G401.6 (cell line): ENCODE results near the gene WSB2.
"Not testable (repeated sequence)": the region's sequence is repeated elsewhere in the genome, so short reads cannot be mapped to it uniquely, and the experiment has no call there.

ENCODE experiments used
- FAIRE-seq: peaks from 2 replicates; lab custom pipeline; 2012; peaks lifted over from hg19 to GRCh38; lab: Jason Lieb, UNC

WSB2 gene

DNA sequence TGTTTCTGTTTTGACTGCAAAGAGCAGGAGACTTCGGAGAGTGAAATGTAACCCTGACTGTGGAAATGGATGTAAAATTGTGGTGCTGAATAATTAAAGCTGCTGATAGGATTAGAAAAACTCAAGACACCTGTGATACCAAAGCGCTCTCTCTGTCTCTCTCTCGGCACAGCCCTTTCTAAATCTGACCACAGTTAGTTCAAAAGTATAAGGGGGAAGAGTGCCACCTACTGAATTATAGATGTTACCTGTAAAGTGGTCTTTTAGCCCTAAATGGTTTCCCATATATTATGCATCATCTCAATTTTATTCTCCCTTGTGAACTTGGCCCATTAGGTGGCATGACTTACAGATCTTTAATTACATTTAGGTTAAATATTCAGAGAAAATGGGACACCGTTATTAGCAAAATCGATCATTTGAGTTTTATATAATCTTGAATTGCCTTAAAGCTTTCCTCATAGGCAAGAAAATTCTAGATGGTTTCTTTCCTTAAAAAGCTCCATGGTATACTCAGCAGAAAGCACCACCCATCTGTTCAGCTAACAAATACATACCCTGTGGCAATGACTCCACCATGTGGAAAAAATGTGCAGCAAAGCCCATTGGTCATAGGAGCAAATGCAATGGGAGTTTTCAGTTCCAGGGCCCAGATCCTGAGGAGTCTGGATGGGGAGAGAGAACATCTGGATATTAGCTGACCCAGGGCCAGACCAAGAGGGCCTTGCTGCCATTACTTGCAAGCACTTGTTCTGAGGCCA is 26.4 kb downstream of the WSB2 start:
- peak; percentile 85 for FAIRE-seq

DNA sequence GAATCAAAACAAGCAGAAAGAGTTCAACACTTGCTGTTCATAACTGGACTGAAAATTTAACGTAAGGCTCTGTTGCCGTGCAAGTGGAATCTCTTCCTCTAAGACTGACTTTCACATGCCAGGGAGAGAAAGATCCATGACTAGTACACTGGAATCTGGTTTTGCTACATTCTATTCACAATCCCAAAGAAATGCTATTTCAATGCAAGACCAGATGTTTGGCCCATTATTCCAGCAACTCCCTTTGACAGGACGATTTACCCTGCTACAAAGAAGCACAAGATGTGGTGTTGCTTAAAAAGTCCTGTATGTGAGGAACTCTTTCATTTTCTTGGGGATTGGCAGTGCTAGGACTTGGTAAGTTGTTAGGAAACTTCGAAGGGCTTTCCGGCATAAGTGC is 27.1 kb downstream of the WSB2 start:
- no peak for FAIRE-seq

GRCh38 chr12:118033323-118033722 is 27.7 kb downstream of the WSB2 start:
- no peak for FAIRE-seq

DNA sequence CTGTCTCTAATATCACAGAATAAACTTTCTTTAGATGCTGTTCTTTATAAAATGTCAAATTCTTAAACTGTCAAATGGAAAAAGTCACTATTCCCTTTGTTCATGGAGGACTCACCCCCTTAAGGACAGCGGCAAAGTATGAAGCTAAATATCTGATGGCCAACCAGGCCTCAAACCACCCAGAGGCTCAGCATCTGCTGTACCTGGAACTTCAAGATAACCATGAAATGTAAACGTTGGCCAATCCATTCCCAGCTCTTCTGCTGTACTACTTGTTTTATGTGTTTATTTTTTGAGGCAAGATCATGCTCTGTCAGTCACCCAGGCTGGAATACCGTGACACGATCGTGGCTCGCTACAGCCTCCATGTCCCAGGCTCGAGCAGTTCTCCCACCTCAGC is 28.8 kb downstream of the WSB2 start:
- no peak for FAIRE-seq

DNA sequence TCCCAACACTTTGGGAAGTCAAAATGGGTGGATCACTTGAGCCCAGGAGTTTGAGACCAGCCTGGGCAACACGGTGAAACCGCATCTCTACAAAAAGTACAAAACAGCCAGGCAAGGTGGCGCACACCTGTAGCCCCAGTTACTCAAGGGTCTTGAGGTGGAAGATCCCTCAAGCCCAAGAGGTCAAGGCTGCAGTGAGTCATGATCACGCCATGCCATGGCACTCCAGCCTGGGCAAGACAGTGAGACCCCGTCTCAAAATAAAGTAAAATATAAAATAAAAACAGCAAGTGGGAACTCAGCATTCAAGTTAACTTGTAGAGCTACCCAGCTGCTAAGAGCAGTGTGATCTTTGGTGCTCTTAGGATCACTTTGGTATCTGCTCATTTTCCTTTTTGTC is 31.8 kb downstream of the WSB2 start:
- FAIRE-seq = no peak

DNA sequence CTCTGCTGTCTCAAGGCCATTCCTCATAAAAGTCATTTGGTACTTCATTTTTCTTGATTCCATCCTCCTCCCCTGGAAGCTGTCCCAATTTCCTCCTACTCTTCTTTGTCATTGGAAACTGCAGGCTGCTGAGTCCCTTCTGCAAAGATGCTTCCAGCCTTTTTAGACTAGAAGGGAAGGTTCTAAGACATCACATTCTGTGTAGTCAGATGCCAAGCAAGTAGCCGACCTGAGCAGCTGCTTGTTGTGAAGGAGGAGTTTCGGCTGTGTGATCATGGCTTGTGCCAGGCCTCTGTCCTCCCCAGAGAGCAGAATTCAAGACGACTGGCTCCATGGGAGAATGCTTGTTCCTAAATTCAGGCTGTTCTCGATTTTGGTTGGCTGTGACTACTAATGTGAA is 35.8 kb downstream of the WSB2 start:
- FAIRE-seq = no peak

DNA sequence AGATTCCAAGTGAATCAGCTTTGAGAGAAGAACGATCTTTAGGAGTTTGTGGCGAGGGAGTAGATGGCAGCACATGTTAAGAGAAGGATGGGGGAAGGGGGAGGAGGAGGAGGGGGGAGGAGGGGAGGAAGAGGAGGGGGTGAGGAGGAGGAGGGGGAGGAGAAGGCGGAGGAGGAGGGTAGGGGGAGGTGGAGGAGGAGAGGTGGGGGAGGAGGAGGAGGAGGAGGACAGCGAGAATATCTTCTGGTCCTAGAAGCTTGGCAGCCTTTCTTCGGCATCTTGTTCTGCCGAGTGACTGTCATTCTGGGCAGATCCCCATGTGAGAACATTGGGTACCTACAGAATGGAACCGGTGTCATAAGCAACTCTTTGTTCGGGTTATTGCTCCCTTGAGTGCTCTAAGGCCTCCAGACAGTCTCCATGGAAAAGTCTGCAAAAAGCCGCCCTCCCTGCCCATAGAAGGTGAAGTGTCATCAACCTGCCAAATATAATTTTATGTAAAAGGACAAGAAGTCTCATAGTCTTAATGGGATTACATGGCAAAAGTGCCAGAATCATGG is 37.6 kb downstream of the WSB2 start:
- no peak for FAIRE-seq

DNA sequence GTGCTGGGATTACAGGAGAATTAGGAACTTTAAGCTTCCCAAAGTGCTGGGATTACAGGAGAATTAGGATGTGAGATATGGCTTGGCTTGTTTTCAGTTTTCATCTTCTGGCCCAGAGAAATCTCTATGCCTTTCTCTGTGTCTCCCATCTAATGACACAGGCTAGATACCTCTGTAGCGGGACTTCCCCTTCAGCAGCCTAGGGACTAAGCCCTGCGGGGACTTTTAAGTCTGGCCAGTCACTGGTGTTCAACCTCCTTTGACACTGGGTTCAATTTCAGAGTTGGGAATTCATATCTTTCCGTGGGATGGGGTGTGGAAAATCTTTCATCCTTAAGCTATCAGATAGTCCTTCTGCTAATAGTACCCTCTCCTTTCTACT is 38.3 kb downstream of the WSB2 start:
- FAIRE-seq = no peak

GRCh38 chr12:118022097-118022727 is 38.8 kb downstream of the WSB2 start:
- FAIRE-seq = not testable (repeated sequence)

- no peak for FAIRE-seq
Observed at GRCh38 chr12:118020036-118020435, 40.9 kb downstream of the WSB2 start.

- FAIRE-seq = no peak
Observed at GRCh38 chr12:118017926-118018325, 43.1 kb downstream of the WSB2 start.

DNA sequence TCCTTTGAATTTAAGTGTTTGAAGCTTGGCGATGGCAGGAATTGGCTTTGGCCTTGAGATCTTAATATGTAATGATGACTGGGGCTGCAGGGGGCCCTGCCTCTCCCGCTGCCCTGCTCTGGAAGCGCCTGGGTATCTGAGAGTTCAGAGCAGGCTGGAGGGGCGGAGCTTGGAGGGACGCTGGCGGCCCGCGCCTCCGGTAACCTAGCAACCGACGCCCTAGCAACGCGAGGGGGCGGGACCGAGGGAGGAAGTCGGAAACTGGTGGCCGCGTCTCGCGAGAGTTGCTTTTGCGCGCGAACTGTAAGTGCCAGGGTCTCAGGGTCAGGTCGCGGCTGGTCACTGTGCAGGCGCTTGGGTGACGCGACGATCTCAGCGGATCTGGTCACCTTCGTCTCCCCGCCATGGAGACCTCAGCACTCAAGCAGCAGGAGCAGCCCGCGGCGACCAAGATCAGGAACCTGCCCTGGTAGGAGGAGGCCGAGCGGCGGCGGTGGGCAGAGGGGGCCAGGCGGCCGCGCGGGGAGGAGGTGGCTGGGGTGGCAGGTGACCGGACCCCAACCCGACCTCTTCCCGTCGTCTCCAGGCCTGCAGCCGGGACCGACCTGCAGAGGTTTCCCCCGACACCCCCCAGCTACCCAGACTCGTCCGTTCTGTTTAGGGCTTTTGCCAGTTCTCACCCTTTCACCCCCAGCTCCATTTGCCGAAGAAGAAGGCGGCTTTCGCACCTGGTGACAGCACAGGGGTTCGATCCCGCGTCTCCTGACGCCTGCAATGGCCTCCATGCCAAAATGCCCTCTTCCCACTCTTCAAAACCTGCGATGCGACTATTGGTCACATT is 44.3 kb downstream of the WSB2 start, which contains the start of gene RFC5:
Gene RFC5 (plus strand): TSS at position 280 of the 841 bp plus-strand sequence. CDS start 125 bp downstream, at position 405.
- peak; percentile 90 for FAIRE-seq

- FAIRE-seq = no peak
Observed at GRCh38 chr12:118015944-118016343, 45.0 kb downstream of the WSB2 start.

DNA sequence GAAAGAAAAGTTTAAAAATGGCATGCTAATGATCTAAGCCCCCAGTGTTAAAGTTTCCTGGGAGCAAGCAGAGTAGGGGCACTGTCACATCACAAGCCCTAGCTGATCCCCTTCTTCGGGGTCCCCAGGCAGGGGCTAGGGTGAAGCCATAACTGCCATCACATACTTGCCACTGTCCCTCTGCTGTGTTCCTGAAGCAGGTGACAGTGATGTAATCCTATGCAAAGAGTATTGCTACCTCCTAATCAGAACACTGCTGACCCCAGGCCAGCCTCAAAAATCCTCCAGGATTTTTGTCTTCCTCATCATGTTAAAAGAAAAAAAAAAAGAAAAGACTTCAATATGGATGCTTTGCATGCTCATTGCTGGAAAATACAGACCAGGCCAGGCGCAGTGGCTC is 45.7 kb downstream of the WSB2 start:
- FAIRE-seq = no peak

DNA sequence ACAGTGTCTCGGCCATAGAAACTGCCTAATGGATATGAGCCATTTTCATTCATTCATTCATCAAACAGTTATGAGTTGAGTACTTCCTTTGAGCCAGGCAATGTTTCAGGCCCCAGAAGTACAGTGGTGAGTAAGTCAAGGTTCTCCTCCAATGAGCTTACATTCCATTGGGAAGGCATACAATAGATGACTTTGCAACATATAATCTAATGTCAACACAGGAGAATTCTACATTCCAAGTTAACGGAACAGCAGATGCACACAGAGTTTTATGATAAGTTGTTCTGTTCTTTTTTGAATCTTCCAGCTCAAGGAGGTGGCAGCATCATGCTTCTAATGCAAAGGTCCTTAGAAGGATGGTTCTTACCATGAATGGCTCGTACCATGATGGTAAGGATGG is 47.7 kb downstream of the WSB2 start:
- FAIRE-seq = no peak

GRCh38 chr12:118011961-118012360 is 49.0 kb downstream of the WSB2 start:
- FAIRE-seq = no peak

DNA sequence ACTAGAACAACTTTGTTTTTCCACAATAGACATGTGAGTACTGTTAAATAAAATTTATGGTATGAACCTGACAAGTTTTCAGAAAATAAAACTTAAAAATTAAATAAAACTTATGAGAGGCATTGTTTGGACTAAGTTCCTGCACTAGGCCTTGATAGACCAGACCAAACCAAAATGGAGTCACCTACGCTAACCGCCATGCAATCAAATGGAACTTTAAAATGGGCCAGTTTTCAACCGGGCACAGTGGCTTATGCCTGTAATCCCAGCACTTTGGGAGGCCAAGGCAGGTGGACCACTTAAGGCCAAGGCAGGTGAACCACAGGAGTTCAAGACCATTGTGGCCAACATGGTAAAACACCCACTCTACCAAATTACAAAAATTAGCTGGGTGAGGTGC is 49.6 kb downstream of the WSB2 start:
- no peak for FAIRE-seq

- no peak for FAIRE-seq
Observed at GRCh38 chr12:118010903-118011302, 50.1 kb downstream of the WSB2 start.

DNA sequence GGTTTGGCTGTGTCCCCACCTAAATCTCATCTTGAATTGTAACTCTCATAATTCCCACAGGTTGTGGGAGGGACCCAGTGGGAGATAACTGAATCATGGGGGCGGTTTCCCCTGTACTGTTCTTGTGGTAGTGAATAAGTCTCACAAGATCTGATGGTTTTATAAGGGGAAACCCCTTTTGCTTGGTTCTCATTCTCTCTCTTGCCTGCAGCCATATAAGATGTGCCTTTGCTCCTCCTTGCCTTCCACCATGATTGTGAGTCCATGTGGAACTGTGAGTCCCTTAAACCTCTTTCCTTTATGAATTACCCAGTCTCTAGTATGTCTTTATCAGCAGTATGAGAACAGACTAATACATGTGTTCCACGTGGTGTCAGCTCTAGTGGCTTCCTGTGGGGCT is 61.2 kb downstream of the WSB2 start:
- not testable (repeated sequence) for FAIRE-seq

DNA sequence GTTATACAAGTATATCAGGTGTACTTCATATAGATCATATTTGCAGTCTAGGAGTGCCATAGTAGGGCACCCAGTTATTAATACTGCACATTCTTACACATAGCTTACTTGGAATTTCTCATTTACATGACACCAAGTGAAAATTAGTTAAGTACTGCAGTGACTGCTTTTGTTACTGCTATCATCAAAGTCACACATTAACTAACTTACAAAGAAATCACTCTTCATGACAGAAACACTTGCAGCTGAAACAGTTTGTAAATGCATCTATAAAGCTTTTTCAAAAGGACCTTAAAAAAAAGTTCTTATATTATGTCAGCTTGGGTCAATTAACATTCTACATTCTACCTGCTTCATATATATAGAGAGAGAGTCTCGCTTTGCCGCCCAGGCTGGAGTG is 62.3 kb downstream of the WSB2 start:
- no peak for FAIRE-seq

DNA sequence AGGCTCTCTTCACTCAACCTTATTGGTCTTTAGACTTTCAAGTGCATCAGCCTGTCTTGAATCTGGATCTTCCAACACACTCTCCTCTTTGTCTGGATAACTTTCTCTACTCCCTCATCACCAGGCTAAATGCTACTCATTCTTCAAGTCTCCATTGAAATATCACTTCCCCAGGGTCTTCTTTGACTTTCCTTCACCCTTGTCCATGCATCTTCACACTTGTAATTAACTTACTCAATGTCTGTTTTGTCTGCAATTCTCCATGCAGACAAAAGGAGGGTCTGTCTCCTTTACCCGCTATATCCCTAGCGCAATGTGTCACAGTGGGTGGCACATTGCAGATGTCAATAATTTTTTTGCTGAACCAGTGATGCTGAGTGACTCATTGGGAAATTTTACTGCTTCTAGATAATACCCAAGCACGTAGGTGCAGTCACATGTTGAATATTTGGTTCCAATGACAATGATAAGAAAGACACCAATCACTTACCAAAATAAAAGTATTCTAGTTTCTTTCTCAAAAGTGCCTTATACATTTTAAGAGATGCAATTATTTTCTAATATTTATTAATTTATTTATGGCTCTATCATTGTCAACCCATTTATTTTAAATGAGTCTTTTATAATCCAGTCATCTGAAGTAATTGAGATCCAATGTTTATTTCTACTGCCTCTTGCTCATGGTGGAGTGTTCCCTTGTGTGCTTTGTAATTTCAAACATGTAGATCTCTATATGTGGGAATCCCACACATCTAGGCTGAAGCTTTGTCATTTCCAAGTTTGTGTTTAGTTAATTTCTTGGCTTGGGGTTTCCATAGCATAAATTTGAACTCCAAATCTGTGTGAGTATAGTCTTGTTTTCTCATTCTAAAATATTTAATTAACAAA is 66.2 kb downstream of the WSB2 start:
- no peak for FAIRE-seq
